Measurements from ENCODE around the gene KCNAB1.
"Not testable (repeated sequence)": the region's sequence is repeated elsewhere in the genome, so short reads cannot be mapped to it uniquely, and the experiment has no call there.

DNA sequence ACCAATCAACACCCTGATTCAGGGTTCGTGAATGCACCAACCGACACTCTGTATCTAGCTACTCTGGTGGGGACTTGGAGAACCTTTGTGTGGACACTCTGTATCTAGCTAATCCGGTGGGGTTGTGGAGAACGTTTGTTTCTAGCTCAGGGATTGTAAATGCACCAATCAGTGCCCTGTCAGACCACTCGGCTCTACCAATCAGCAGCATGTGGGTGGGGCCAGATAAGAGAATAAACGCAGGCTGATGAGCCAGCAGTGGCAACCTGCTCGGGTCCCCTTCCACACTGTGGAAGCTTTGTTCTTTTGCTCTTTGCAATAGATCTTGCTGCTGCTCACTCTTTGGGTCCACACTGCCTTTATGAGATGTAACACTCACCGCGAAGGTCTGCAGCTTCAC is 20.4 kb upstream of the KCNAB1 start:
- not testable (repeated sequence) for TF ChIP-seq CTCF (IDR thresholded peaks at IDR 0.05; ENCODE audit: extremely low read depth in 1 of 2, insufficient read depth in 1 of 2, low read depth in 1 of 2, low read length in 2 of 2); EZH2 (IDR thresholded peaks at IDR 0.05; ENCODE audit: borderline replicate concordance, low read depth, low read length, severe bottlenecking); POLR2A (IDR thresholded peaks at IDR 0.05; ENCODE audit: low read depth, low read length)

All from endothelial cell of umbilical vein (primary cell).